HG03469 (cell line): ENCODE data around the gene P4HA2.
"Not testable (repeated sequence)": the region's sequence is repeated elsewhere in the genome, so short reads cannot be mapped to it uniquely, and the experiment has no call there.

Source experiments
- ATAC-seq: cut with Tn5 transposase; IDR thresholded peaks from one replicate; pipeline ENCODE4 v1.9.1; 2021; ENCODE audit warnings: mild to moderate bottlenecking, moderate library complexity, moderate number of reproducible peaks; ENCODE audit not compliant: unreplicated experiment

P4HA2 gene

GRCh38 chr5:132162945-132163344 lies 64.7 kb downstream of the P4HA2 start:
- no peak for ATAC-seq

GRCh38 chr5:132161574-132162326 lies 65.9 kb downstream of the P4HA2 start:
- not testable (repeated sequence) for ATAC-seq

GRCh38 chr5:132156413-132156812 lies 71.2 kb downstream of the P4HA2 start:
- ATAC-seq = no peak

- ATAC-seq = no peak
These were observed 77.1 kb downstream of the P4HA2 start for GRCh38 chr5:132150565-132150964.

GRCh38 chr5:132147663-132148062 lies 80.0 kb downstream of the P4HA2 start:
- ATAC-seq = no peak

GRCh38 chr5:132145326-132145725 lies 82.3 kb downstream of the P4HA2 start:
- ATAC-seq = not testable (repeated sequence)

- ATAC-seq = no peak
These were observed 84.5 kb downstream of the P4HA2 start for GRCh38 chr5:132143148-132143547.

- no peak for ATAC-seq
These were observed 85.2 kb downstream of the P4HA2 start for GRCh38 chr5:132142459-132142858.
